HG03108 (cell line): ENCODE data around the gene PIP4K2C.
"Not testable (repeated sequence)": the region's sequence is repeated elsewhere in the genome, so short reads cannot be mapped to it uniquely, and the experiment has no call there.

Source experiments
- ATAC-seq: cut with Tn5 transposase; IDR thresholded peaks from one replicate; pipeline ENCODE4 v1.9.1; 2021; ENCODE audit warnings: moderate library complexity; ENCODE audit not compliant: unreplicated experiment

Gene PIP4K2C

DNA sequence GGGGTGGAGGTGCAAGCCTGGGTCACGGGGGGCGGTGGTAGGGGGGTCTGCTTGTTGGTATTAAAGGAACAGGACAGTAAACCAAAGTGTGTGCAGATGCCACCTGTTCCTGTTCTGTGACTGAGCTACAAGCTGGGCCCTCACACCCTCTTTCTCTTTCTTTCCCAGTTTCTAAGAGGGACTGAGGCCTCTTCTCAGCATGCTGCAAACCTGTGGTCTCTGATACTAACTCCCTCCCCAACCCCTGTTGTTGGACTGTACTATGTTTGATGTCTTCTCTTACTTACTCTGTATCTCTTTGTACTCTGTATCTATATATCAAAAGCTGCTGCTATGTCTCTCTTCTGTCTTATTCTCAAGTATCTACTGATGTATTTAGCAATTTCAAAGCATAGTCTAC is 6.9 kb upstream of the PIP4K2C start:
- ATAC-seq: no peak

DNA sequence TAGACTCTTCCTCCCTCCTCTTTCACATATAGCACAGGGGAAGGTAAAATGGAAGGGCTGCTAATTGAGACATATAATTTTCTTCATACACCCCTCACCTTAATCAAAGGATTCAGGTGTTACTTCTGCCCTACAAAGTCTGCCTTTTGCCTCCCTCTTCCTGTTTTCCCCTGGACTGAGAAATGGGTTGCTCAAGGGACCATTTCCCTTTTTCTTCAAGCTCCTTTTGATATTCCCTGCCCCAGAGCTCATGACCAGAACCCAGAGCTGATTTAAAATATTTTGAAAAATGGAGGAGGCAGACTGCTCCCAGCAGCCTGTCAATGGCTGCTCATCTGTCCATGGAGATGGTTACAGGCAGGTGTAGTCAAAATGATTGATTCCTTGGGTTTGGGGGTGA is 6.3 kb upstream of the PIP4K2C start:
- ATAC-seq: no peak

DNA sequence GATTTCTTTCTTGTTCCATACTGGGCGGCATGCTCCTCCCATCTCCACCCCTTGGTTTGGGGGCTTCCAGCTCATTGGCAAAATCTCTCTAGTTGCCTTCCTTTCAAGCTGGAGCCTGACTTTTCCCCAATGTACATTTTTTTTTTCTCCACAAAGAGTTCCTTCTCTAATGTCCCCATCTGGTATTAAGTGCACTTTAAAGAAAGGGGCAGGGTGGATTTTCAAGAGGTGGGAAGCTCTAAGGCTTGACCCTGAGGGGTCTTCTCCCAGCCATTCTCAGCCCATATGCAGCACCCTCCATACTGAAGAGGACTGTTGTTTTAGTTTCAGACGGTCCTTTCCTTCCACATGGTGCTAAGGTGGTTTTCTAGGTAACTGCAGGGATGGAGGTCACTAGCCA is 5.8 kb upstream of the PIP4K2C start:
- ATAC-seq: no peak

DNA sequence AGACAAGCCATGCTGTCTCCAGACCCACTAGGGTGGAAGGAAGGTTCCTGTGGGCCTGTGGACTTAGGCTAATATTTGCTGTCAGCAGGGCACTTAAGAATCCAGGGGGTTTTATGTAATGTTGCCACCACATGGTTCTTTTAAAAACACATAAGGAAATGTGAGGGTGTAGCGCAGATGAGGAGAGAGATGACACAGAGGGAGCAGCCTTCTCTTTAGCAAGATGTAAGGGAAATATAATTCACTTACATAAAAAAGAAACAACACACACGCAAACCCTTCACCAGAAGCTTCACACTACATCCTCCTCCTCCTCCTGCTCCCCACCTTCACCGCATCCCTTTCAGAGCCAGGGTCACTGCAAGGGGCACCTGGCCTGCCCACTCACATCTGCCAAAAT is 4.9 kb upstream of the PIP4K2C start:
- no peak for ATAC-seq

DNA sequence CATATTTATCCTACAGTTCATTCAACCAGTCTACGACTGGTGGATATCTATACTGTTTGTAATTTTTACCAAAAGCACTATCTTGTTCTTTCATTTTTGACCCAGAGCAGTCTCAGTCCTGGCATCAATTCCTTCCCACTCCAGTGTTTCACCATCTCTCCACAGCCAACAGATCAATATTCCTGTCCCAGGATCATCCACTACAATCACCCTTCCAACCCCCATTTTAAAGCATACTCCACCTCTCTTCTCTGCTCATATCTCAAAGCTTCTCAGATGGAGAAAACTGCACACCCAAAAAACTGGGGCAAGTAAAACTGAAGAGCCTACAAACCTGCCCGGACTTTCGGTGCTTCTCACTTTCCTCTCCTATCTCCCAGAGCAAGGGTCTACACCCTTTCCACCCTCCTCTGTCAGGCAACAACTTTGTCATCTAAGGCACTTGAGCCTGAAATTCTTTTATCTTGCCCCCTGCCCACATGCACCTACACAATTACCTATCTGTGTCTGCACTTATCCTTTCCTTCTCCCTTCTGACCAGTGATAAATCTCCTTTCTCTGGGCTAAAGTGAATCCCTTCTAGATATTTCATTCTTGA is 4.1 kb upstream of the PIP4K2C start:
- ATAC-seq: no peak

DNA sequence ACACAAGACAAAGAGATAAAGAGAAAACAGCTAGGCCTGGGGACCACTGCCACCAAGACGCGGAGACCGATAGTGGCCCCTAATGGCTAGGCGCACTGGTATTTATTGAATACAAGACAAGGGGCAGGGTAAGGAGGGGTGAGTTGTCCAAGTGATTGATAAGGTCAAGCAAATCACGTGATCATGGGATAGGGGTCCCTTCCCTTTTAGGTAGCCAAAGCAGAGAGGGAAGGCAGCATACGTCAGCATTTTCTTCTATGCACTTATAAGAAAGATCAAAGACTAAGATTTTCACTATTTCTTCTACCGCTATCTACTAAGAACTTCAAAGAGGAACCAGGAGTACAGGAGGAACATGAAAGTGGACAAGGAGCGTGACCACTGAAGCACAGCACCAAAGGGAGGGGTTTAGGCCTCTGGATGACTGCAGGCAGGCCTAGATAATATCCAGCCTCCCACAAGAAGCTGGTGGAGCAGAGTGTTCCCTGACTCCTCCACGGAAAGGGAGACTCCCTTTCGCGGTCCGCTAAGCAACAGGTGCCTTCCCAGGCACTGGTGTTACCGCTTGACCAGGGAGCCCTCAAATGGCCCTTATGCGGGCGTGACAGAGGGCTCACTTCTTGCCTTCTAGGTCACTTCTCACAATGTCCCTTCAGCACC is 1.9 kb upstream of the PIP4K2C start:
- not testable (repeated sequence) for ATAC-seq

DNA sequence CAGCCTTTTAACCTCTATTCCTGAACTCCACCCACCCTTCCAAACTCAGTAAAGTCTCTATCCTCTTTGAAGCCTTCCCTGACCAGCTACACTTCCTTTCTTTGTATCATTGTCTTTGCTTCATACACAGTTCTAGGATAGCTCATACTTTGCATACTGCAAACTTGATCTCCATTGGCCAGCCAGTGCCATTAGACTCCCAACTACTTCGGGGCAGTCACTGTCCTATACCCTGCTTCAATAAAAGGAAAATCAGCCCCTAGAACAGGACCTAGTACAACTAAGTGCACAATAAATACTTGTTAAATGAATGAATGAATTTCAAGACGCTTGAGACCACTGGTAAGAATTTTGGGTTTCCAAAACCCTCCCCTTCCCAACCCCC is 521 bp upstream of the PIP4K2C start:
- ATAC-seq: no peak

DNA sequence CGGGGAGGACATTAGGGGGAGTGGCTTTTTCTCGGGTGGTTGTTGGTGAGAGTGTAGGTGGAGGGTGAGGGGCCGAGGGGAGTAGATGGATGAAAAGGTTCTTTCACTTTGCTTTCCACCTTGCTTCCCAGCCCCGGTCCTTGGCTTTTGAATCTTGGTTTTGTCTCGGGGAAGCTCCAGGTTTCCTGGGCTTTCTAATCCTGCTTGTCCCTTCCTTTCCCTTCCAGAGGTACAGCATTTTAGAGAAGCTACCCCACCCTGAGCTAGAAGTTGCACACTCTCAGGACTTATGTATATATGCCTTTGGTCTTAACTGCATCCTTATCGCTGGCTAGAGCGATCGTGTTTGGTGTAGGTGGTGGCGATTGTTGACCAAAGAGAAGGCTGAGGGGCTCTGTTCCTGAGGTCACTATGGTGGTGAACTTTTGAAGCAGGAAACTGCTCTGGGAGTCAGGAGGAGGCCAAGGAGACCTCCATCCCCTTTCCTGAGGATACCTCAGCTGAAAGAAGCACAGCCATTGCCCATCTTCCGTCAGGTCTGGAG is 862 bp downstream of the PIP4K2C start:
- no peak for ATAC-seq

DNA sequence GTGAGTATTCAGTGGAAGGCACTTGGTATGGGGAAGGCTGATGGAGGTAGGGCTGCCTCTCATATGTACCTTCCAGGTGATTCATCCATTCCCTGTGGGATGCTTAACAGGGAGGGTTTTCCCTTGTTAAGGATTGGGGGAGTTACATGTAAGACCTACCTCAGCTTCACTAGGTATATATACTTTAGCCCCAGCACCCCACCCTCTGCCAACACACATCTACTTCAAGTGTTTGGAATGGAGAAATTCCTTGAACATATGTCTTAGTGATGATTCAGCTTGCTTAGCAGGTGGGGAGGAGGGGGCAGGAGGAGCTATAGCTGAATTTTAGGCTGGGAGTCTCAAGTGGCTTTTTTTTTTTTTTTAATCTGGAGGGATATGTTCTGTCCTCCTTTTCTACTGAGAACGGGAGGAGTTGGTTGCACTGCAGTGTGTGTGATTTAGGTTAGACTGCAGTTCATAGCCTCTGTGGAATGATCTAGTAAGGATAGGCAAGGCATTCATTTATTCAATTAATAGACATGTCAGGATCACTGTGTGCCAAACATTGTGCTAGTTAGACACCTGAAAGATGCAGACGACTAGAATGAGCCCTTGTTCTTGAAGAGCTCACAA is 1.7 kb downstream of the PIP4K2C start:
- no peak for ATAC-seq

DNA sequence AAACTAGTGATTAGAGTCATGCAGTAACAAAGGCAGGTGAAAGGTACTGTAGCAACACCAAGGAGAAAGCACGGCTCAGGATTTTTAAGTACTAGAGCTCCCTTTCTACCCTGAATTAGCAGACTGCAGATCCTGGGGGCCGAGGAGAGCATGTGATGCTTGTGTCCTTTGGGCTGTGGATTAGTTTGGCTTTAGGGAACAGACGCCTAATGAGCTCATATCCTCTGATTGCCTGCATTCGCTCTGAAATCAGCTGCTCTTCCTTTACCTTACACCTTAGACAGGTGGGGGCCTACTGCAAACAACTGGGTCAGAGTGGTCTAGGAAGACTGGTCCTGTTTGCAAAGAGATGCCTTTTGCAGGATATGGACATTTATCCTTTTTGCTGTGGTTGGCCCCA is 2.2 kb downstream of the PIP4K2C start:
- ATAC-seq: no peak

DNA sequence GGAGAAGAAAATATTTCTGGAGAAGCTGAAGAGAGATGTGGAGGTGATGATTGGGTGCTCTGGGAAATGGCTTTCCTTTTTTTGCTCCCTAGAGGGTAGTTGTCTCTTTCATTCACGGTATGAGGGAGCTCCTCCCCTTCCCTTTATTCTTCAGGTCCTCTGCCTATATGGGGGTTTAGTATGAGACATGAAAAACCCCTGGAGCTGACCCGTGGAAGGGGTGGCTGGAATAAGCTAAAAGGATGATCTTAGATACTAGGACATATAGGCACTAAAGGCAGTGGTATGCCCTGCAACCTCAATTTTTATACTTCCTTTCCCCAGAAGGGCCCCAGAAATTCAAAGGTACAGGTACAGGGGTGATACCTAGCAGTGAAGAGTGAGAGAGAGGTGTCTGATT is 9.4 kb downstream of the PIP4K2C start:
- ATAC-seq: no peak

DNA sequence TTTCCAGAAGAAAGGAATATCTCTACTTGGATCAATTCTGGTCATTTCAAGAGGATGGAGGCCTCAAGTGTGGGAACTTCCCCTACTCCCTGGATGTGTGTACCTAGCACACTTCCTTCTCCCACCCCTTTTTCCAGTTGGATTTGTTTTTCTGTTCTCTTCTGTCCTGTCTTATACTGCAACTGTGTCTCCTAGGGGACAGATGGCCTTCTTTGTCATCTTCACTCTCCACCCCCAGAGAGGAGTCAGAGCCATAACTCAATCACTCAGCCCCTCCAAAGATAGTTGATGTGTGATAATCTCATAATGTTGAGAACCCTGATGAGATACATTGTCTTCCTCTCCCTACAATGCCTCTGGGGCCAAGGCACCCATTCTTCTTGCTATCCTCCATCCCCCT is 11.6 kb downstream of the PIP4K2C start:
- ATAC-seq: no peak

DNA sequence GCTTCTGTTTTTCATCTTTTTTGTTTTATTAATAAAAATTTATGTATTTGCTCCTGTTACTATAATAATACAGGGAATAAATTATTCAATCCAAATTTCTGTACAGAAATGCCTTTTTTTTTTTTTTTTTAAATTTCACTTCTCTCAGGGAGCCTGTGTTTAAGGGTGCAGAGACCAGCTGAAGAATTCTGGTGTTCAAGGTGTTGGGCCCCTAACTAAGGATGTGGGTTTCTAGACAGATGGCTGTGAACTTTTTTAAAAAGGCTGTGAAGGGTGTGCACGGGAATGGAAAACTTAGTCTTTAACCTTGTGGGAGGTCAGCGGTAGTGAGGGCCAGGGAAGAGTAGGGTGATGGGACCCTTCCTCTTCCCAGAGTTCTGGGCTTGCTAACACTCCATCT is 12.3 kb downstream of the PIP4K2C start:
- no peak for ATAC-seq

DNA sequence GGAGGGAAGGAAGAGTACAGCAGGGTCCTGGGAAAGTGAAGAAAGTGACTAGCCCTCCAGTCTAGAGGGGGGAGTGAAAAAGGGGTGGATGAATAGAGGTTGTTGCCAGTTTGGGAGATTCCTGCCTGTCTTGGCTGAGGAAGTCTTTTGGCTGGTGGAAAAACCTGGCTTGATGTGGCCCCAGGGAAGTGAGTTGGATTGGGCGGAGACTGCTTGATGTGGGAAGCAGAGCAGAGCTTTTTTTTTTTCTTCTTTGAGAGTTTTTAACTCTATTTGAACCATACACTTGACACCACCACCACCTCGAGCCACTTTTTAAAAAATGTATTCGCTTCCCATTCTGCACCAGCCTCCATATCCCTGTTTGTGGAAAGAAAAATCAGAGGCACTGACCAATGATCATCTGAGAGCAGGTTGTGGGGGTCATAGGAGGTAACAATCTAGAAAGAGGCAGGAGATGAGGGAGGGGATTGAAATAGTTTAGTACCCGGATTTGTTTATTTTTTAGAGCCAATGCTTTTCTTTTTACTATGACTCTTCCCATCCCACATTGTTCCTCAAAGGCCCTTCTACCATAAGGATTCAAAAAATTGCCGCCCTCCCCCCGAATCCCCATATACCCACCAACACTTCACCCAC is 12.9 kb downstream of the PIP4K2C start:
- ATAC-seq: no peak

DNA sequence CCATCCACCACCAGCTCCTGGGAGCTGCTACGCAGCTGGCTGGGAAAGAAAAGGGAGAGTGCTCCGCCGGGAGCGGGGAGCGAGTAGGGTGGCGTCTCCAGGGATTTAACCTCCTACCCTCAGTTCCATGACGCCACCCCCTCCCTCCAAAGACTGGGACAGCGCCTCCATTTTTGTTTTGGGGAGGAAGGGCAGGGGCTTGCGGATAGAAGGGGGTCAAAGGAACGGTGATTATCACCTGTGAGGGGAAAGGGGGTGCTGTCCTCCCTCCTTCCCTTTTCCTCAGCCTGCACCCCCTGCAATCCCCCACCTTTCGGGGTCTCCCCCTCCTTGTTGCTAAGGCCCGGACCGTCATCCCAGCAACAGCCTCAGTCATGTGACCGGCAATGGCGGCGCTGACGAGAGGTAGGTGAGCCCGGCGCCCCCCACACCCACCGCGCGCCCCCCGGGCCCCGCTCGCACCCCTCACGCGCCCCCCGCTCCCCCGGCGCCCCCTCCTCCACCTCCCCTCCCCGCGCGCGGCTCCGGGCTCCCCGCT is 13.5 kb downstream of the PIP4K2C start, which contains the start of gene DTX3:
Gene DTX3, plus strand, starts transcription at position 371 of the 538 bp plus-strand sequence. CDS start 1,694 bp downstream, outside the sequence.
- no peak for ATAC-seq

DNA sequence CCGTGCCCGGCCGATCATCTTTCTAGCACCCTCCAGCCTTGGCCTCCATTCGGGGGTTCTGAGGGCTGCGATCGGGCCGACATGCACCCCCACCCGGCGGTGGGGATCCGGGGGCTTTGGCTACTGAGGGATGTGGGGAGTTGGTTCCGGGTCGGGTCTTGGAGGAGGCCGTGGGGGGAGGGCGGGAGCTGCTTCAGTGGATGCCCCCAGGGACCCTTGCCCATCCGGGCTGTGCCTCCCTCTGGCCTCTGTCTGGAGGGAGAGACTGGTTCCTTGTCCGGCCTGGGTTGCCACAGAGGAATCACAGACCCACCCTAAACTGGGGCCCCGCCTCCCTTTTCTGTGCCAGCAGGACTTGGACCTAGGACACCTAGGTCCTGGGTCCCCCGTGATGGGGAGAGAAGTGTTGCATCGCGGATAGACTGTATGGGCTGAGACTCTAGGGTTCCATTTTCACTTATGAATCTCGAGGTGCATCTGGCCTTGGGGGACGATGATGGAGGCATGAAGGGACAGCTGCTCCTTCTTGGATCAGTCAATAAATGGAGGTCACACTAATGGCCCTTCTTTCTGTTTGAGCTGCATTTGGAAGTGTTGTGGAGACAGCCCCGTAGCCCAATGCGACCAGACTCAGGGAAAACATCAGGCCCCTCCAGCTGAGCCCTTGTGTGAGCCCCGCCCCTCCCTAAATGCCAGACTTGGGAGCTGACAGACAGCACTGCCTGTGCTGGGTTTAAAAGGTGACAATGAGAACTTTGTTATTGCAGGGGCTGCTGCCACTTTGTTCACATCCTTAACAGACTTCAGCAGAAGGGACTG is 14.2 kb downstream of the PIP4K2C start:
- no peak for ATAC-seq

DNA sequence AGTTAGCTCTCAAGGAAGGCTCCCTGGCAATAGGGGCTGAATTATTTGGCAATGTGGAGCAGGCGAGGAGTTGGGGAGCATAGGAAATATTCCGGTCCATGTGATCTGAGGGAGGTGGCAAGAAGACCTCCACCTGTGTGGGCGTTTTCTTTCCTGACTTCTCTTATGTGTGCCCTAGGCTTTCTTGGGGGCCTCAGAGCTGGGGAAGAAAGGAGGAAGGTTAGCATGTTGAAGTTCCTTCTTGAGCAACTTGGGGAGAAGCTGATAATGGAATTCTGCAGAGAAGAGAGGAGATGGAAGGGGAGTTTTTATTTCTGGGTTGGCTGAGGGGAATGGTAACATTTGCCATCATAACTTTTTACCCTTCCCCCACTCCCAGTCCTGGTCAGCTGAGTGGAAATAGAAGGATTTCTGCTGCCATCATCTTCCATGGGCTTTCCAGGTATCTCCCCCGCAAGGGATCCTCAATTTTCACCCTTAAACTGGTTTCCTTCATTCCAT is 14.9 kb downstream of the PIP4K2C start:
- no peak for ATAC-seq

DNA sequence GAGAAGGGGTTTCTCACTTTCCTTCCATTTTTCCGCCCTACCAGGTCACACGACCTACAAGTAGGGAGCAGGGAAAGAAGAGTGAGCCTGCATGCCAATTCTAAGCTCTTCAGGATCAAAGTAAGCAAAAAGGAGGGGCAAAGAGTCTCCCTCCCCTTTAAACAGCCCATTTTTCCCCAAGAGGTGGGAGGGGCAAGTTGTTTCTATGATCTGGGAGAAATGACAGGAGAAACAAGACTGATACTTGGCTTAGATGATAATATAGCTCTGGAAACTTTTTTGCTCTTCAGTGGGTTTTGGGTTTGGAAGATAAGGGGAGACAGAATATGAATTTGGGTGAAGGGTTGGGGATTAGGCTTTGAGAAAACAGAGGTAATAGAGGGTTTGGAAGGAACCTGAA is 15.4 kb downstream of the PIP4K2C start:
- no peak for ATAC-seq

DNA sequence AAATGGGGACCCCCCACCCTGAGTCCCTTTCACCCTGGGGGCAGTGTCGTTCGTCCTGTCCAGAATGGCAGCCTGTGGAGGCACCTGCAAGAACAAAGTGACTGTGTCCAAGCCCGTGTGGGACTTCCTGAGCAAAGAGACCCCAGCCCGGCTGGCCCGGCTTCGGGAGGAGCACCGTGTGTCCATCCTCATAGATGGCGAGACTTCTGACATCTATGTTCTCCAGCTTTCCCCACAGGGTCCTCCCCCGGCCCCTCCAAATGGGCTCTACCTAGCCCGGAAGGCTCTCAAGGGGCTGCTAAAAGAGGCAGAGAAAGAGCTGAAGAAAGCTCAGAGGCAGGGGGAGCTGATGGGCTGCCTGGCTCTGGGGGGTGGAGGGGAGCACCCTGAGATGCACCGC is 15.8 kb downstream of the PIP4K2C start:
- ATAC-seq: no peak

DNA sequence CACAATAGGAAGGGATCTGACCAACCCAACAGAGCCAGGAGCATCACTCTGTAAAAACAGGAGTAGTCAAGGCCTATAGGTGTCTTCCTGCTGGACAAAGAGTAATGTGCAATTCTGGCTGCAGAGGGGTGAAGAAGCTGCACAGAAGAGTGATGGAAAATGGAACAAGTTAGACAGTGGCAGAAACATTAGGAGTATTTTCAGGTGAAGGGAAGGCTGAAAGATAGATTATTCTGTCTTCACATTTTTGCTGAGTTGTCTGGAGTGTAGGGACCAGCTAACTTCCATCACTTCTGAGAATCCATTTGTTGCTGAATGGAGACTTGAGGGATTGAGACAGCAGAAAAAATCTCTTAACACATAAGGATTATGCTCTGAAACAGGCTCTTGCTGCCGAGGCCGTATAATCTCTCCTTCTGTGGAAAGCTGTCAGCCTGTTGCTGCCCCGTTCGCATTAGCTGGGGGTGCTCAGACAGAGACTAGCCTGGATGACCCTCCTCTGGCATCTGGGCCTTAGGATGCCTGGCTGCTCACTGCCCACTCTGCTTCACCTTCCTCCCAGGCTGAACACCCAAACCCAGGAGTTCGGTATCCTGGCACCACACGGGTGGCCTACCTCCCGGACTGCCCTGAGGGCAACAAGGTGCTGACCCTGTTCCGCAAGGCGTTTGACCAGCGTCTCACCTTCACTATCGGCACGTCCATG is 17.1 kb downstream of the PIP4K2C start:
- no peak for ATAC-seq
